ENCODE data around the gene TMEM175. TPM values are rescaled to one million over a fixed set of nuclear protein-coding genes. Genes with fewer than 3 reads are reported as not detected.
"Not testable (repeated sequence)": the region's sequence is repeated elsewhere in the genome, so short reads cannot be mapped to it uniquely, and the experiment has no call there.

Gene TMEM175
- total and polyA plus RNA-seq, 12 donors, result 15.6 to 49.6 (median 19.0) TPM

GRCh38 chr4:996997-997374 lies 64.7 kb downstream of the TMEM175 start:
- peak overlapping the region in 8 of 10 donors; percentile 14 to 48 (median 44) for H3K4me3 ChIP-seq
- H3K4me1 ChIP-seq, result peaks cover under 1 to 20% (median 7%) of the 10 kb centered on the region in 9 donors
- H3K27me3 ChIP-seq, result peaks cover 26 to 61% (median 52%) of the 10 kb centered on the region in 7 donors
- WGBS, 2 donors, result 9 to 10% methylated on average over 25 of the region's 25 CpGs
- no peak for ATAC-seq
- no peak overlapping the region for H3K27ac ChIP-seq
- DNase-seq, result no peak
- no peaks in the 10 kb centered on the region for H3K36me3 ChIP-seq
- intact Hi-C loops (cut with DNase I), result loop anchor here in 1 of 10 donors (5.0 kb wide), 1 partner anchor 255 kb away; no protein-coding TSS in a partner anchor
- no peaks in the 10 kb centered on the region for H3K9me3 ChIP-seq
- TF ChIP-seq, protein P1, sequence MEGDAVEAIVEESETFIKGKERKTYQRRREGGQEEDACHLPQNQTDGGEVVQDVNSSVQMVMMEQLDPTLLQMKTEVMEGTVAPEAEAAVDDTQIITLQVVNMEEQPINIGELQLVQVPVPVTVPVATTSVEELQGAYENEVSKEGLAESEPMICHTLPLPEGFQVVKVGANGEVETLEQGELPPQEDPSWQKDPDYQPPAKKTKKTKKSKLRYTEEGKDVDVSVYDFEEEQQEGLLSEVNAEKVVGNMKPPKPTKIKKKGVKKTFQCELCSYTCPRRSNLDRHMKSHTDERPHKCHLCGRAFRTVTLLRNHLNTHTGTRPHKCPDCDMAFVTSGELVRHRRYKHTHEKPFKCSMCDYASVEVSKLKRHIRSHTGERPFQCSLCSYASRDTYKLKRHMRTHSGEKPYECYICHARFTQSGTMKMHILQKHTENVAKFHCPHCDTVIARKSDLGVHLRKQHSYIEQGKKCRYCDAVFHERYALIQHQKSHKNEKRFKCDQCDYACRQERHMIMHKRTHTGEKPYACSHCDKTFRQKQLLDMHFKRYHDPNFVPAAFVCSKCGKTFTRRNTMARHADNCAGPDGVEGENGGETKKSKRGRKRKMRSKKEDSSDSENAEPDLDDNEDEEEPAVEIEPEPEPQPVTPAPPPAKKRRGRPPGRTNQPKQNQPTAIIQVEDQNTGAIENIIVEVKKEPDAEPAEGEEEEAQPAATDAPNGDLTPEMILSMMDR (IDR thresholded peaks at IDR 0.05), result no peak

- ATAC-seq, result peak in 3 of 8 donors; percentile 19 to 47 (median 35)
- peaks cover 5 to 25% (median 12%) of the 10 kb centered on the region in 9 donors for H3K4me1 ChIP-seq
- no peak for DNase-seq
Observed at GRCh38 chr4:997375-998071, 65.3 kb downstream of the TMEM175 start.

GRCh38 chr4:998096-998691 lies 65.9 kb downstream of the TMEM175 start:
- peak in 1 of 8 donors; percentile 3 for ATAC-seq

More at GRCh38 chr4:997375-998071, 65.3 kb downstream of the TMEM175 start:
- no peaks in the 10 kb centered on the region for H3K36me3 ChIP-seq
- no peak overlapping the region for H3K27ac ChIP-seq
- TF ChIP-seq, protein P1 (IDR thresholded peaks at IDR 0.05), result no peak
- intact Hi-C loops (cut with DNase I), result loop anchor here in 1 of 10 donors (5.0 kb wide), 1 partner anchor 255 kb away; no protein-coding TSS in a partner anchor
- 2 to 3% methylated on average over 65 to 68 of the region's 68 CpGs for WGBS, 2 donors
- peaks cover 32 to 67% (median 58%) of the 10 kb centered on the region in 7 donors for H3K27me3 ChIP-seq
- H3K9me3 ChIP-seq, result no peaks in the 10 kb centered on the region
- peak overlapping the region in 8 of 10 donors; percentile 14 to 48 (median 44) for H3K4me3 ChIP-seq

GRCh38 chr4:999240-999863 lies 67.1 kb downstream of the TMEM175 start:
- H3K9me3 ChIP-seq, H3K27ac ChIP-seq, DNase-seq, H3K36me3 ChIP-seq, ATAC-seq, H3K4me3 ChIP-seq: not testable (repeated sequence)
- intact Hi-C loops (cut with DNase I), result loop anchor here in 1 of 10 donors (5.0 kb wide), 1 partner anchor 257 kb away; no protein-coding TSS in a partner anchor
- Histone ChIP-seq H3K4me1 (peaks cover 5 to 33% (median 15%) of the 10 kb centered on the region in 9 donors), H3K27me3 (peaks cover 49 to 85% (median 76%) of the 10 kb centered on the region in 7 donors)
- 39% methylated on average over 14 to 17 of the region's 21 CpGs for WGBS, 2 donors

More at GRCh38 chr4:998096-998691, 65.9 kb downstream of the TMEM175 start:
- intact Hi-C loops (cut with DNase I), result loop anchor here in 1 of 10 donors (5.0 kb wide), 1 partner anchor 256 kb away; no protein-coding TSS in a partner anchor
- H3K4me1 ChIP-seq, result peaks cover 5 to 26% (median 15%) of the 10 kb centered on the region in 9 donors
- H3K36me3 ChIP-seq, result no peaks in the 10 kb centered on the region
- DNase-seq, result no peak
- H3K27me3 ChIP-seq, result peaks cover 39 to 73% (median 65%) of the 10 kb centered on the region in 7 donors
- no peak overlapping the region for H3K27ac ChIP-seq
- H3K4me3 ChIP-seq, result no peak overlapping the region
- TF ChIP-seq, protein P1 (IDR thresholded peaks at IDR 0.05), result no peak
- H3K9me3 ChIP-seq, result no peaks in the 10 kb centered on the region
- 48 to 62% methylated on average over 12 of the region's 12 CpGs for WGBS, 2 donors
